GM12864 (cell line): ENCODE results near the gene GAMT.

Experiments
- DNase-seq: peaks from one replicate; pipeline ENCODE4 v3.0.0-alpha.2; 2011; ENCODE audit warnings: low read depth
- H3K4me3 ChIP-seq: 2 replicates; pipeline ENCODE4 v1.5.1; 2011; ENCODE audit warnings: mild to moderate bottlenecking, low read depth, low read length, control low read depth
- TF ChIP-seq, protein P1 (sequence below): IDR thresholded peaks from 2 replicates; pipeline ENCODE4 v1.5.1; 2011; ENCODE audit warnings: low read depth, mild to moderate bottlenecking, moderate library complexity, low read length, control low read depth, inconsistent platforms; ENCODE audit errors: missing control alignments

Gene GAMT

DNA sequence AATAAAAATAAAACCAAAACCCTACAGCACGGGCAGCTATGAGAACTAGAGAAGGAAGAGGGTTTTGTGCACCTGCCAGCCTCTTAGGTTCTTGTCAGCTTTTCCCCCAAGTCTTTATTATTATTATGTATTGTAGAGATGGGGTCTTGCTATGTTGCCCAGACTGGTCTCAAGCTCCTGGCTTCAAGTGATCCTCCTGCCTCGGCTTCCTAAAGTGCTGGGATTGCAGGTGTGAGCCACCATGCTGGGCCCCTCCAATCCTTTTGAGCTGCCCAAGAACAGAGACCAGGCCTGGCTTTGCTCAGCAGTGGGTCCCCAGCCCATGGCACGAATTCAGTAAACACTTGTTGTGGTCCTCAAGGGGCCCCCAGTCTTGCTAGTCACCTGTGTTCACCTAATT lies 19.1 kb downstream of the GAMT start:
- DNase-seq, result no peak
- no peak overlapping the region for H3K4me3 ChIP-seq
- TF ChIP-seq, protein P1, sequence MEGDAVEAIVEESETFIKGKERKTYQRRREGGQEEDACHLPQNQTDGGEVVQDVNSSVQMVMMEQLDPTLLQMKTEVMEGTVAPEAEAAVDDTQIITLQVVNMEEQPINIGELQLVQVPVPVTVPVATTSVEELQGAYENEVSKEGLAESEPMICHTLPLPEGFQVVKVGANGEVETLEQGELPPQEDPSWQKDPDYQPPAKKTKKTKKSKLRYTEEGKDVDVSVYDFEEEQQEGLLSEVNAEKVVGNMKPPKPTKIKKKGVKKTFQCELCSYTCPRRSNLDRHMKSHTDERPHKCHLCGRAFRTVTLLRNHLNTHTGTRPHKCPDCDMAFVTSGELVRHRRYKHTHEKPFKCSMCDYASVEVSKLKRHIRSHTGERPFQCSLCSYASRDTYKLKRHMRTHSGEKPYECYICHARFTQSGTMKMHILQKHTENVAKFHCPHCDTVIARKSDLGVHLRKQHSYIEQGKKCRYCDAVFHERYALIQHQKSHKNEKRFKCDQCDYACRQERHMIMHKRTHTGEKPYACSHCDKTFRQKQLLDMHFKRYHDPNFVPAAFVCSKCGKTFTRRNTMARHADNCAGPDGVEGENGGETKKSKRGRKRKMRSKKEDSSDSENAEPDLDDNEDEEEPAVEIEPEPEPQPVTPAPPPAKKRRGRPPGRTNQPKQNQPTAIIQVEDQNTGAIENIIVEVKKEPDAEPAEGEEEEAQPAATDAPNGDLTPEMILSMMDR, result no peak

DNA sequence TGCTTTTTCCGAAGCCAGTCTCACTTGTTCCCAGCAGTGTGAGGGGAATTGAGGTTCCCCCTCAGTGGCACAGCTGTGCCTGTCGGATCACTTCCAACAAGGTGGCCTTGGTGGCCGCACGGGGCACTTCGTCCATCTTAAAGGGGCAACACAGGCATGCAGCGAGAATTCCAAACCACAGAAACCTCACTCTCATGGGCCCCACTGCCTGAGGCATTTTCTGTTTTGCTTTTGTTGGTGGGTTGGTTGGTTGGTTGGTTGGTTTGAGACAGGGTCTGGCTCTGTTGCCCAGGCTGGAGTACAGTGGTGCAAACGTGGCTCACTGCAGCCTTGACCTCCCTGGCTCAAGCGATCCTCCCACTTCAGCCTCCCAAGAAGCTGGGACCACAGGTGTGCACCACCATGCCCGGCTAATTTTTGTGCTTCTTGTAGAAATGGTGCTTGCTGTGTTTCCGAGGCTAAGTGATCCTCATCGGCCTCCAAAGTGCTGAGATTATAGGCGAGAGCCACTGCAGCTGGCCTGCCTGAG lies 21.3 kb downstream of the GAMT start:
- TF ChIP-seq, protein P1, result no peak
- no peak overlapping the region for H3K4me3 ChIP-seq
- DNase-seq, result no peak

DNA sequence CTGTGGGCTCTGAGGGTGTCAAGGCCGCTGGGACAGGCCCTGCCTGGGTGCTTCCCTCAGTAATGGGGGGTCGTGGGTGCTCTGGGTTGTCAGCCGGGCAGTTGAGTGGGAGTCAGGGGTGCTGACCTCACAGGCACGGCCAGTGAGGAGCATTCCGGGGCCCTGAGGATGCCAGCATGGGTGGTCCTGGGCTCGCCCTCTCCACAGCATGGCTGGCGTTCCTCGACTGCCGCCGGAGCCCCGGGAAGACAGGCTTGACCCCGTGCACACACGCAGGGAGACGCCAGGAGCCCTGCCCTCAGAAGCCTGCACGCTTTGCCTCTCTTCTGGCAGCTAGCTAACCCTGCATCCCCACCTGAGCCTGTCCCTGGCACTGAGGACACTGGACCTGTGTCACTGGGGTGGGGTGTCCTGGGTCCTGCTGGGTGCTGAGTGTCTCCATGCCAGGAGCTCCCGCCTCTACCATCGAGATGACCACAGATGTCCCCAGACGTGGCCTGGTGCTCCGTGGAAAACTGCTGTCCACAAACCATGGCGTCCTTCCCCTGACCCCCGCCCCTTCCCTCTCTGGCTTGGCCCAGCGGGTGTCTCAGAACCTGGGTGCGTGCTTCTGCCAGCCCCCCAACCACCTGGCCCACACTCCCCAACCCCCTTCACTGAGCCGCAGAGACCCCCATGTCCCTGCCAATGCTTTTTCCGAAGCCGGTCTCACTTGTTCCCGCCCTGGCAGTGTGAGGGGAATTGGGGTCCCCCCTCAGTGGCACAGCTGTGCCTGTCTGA lies 22.0 kb downstream of the GAMT start:
- TF ChIP-seq, protein P1, result no peak
- H3K4me3 ChIP-seq, result no peak overlapping the region
- no peak for DNase-seq

DNA sequence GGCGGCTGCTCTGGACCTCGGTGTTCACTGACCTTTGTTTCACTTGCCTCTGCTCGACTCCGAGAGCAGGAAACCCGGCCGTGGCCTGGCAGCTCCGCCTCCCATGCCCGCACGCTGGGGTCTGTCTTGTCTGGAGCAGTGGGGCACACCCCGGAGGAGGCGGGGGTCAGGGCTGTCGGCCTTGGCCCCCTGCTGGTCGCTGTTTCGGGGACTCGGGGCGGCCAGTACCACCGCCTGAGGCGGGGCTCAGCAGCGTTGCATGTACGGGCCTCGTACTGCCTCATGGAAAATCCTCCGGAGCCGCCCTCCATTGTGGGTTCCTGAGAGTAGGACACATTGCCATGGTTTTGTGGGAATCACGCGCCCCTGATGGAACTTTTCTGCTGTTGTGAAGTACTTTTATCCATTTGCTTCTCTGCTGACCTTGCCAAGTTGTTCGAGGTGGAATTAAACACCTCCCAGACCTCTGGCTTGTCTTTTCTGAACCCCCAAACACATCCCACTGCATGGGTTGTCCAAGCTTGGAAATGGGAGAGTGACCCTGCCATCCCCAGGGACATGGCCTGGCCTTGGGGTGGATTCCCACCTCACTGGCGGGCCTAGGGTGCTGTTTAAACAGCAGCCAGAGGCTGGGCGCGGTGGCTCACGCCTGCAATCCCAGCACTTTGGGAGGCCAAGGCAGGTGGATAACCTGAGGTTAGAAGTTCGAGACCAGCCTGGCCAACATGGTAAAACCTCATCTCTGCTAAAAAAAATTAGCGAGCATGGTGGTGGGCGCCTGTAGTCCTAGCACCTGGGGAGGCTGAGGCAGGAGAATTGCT lies 23.2 kb downstream of the GAMT start:
- TF ChIP-seq, protein P1, result no peak
- H3K4me3 ChIP-seq, result no peak overlapping the region
- no peak for DNase-seq

DNA sequence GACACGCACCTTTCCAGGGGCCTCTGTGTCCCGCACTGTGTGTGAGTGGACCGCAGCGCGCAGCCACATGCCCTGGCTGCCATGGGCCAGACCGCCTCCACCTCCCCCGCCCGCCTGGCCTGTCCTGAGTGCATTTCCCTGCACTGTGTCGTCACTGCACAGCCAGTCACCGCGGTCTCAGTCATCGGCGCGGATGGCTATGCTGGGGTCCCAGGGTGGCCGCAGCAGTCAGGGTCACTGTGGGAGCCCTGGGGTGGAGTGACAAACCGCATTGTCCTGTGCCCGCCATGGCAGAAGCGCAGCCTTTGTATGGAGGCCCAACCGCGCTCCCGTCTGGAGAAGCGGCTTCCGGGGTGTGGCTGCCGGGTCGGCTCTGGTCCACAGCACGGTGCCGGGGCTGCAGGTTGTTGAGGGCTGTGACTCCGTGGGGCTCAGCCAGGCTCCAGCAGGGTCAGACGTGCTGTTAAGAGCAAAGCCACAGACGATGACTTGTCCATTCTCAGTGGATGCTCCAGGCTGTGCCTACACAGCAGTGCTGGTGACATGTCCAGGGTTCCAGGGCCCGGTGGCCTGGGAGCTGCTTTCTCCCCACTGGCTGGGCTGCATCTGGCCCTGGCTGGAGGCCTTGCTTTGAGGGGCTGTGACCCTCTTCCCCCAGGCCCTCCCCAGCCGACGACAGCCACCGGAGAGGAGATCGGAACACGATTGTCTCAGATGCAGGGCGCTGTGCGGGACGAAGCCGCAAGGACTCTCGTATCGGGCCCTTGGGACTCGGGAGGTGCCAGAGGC lies 24.0 kb downstream of the GAMT start:
- H3K4me3 ChIP-seq, result no peak overlapping the region
- TF ChIP-seq, protein P1, result no peak
- DNase-seq, result no peak

DNA sequence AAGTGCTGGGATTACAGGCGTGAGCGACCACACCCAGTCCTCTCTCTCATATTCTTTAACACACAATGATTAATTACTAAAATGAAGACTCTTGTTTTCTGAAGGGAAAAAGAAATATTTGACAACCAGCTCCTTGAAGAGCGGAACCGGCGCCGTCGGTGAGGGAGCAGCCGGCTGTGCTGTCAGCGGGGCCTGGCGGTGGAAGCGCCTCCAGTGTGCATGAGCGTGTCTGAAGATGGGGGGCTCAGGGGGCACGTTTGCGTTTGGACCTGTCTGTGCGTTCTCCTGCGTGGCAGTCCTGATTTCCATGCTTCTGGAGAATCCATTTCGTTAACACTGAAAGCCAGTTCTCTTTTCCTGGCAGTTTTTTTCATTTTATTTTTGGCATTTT lies 24.9 kb downstream of the GAMT start:
- DNase-seq, result no peak
- TF ChIP-seq, protein P1, result no peak

More for the DNA sequence above, 24.9 kb downstream of the GAMT start:
- H3K4me3 ChIP-seq, result no peak overlapping the region
